Ovary (tissue), 9 donors: ENCODE data around the gene CDC16. TPM values are rescaled to one million over a fixed set of nuclear protein-coding genes. Genes with fewer than 3 reads are reported as not detected.

Experiments
- DNase-seq, 5 donors: peaks; one replicate each; pipeline ENCODE4 v3.0.0-alpha.2; 2019 to 2020
- H3K27ac ChIP-seq, 2 donors: fragments of 200-600 bp; one replicate each; pipeline versions ENCODE4 v1.5.1 to v1.8.0; 2019 to 2022
- H3K27me3 ChIP-seq: fragments of 200-600 bp; one replicate; pipeline ENCODE4 v1.8.0; 2022
- H3K36me3 ChIP-seq: fragments of 200-600 bp; sonication (generic); one replicate; pipeline ENCODE4 v1.5.1; 2019
- H3K4me1 ChIP-seq: one replicate; pipeline ENCODE4 v1.8.1; 2013; ENCODE audit warnings: mild to moderate bottlenecking, moderate library complexity; ENCODE audit not compliant: insufficient read depth
- H3K4me3 ChIP-seq: fragments of 200-600 bp; sonication (generic); one replicate; pipeline ENCODE4 v1.5.1; 2017
- H3K9me3 ChIP-seq, 2 donors: fragments of 200-600 bp in 1 of 2; sonication (generic) in 1 of 2; one replicate each; pipeline versions ENCODE4 v1.5.1 to v1.8.1; 2013 to 2019; ENCODE audit warnings: mild to moderate bottlenecking in 1 of 2, moderate library complexity in 1 of 2
- CTCF ChIP-seq, 3 donors: fragments of 450-650 bp in 2 of 3; fragments of 200-600 bp in 1 of 3; IDR thresholded peaks; one replicate each; pipeline versions ENCODE4 v1.5.1 to v1.8.0; 2016 to 2022; ENCODE audit warnings: antibody characterized with exemption in 3 of 3, mild to moderate bottlenecking in 1 of 3
- EP300 ChIP-seq: sonication (generic); formaldehyde crosslinking; IDR thresholded peaks from one replicate; pipeline ENCODE4 v1.6.1; 2017; ENCODE audit warnings: antibody characterized with exemption
- POLR2A ChIP-seq: fragments of 450-650 bp; IDR thresholded peaks from one replicate; pipeline ENCODE4 v1.6.1; 2017; ENCODE audit warnings: antibody characterized with exemption, mild to moderate bottlenecking, moderate library complexity
- WGBS, 3 donors: extraction: QIAGEN DNeasy Blood & Tissue Kit in 1 of 3; methylation state at CpG; one replicate each; pipeline versions ENCODE4 v1.1.5 to v1.1.7; 2013 to 2017; 5-methylcytosine and 5-hydroxymethylcytosine counted together
- intact Hi-C, 4 donors: fragments of 100-400 bp; cut with DNase I; formaldehyde crosslinking; loops; one replicate each; pipeline versions ENCODE4 v1.11.0 to v1.15.1; 2022 to 2023
- polyA plus RNA-seq, 2 donors: library from polyadenylated mRNA; stranded (reverse); fragments of 200-250 nt in 1 of 2; fragments of 350-450 nt in 1 of 2; fragmentation: Illumina TruSeq in 1 of 2; extraction: RNeasy Lipid Tissue Mini Kit (QIAGEN cat#74804) in 1 of 2; gene quantifications; one replicate each; pipeline ENCODE4 v1.2.3, GENCODE V29; 2013 to 2014
- total RNA-seq, 7 donors: library from RNA; depleted of rRNA in 2 of 7; stranded (reverse); fragments of >200 nt in 2 of 7; fragmentation: NEBNext Ultra II Directional in 3 of 7; extraction: Animal tissue kit (Norgen Biotek cat#: 25700) in 3 of 7; gene quantifications; one replicate each; pipeline versions ENCODE4 v1.1.0 to v1.2.4, GENCODE V29; 2016 to 2023
- donor health status: DM: no; HTN: no; CAD: no; lungs with moderate emphysema.
- donor health status: DM: no; HTN: no; CAD: no.
- donor health status: Bipolar disorder and iron deficiency.
- donor health status: DM: yes; HTN: yes; CAD: no.
- donor health status: DM: no; HTN: no; CAD: no.
- donor health status: DM: yes; HTN: yes; CAD: no.

CDC16 gene
- total and polyA plus RNA-seq, 9 donors = 42.0 to 88.8 (median 55.2) TPM

GRCh38 chr13:114288157-114288591 lies 53.5 kb downstream of the CDC16 start:
- Histone ChIP-seq H3K27me3 (no peaks in the 10 kb centered on the region), H3K9me3 (no peaks in the 10 kb centered on the region), H3K4me3 (no peak overlapping the region), H3K4me1 (no peaks in the 10 kb centered on the region), H3K27ac (no peak overlapping the region), H3K36me3 (no peaks in the 10 kb centered on the region)
- WGBS, 3 donors = 92 to 94% (median 94%) methylated on average over 8 of the region's 8 CpGs
- intact Hi-C loops = no loop called here
- TF ChIP-seq CTCF (IDR thresholded peaks at IDR 0.05) (no peak), POLR2A (no peak), EP300 (no peak)
- no peak for DNase-seq

- TF ChIP-seq EP300 (no peak), POLR2A (no peak), CTCF (IDR thresholded peaks at IDR 0.05) (no peak)
- Histone ChIP-seq H3K4me3 (no peak overlapping the region), H3K36me3 (no peaks in the 10 kb centered on the region), H3K27me3 (no peaks in the 10 kb centered on the region), H3K27ac (no peak overlapping the region), H3K4me1 (no peaks in the 10 kb centered on the region), H3K9me3 (no peaks in the 10 kb centered on the region)
- WGBS, 3 donors = 83 to 85% (median 83%) methylated on average over 10 of the region's 10 CpGs
- DNase-seq = no peak
- intact Hi-C loops = no loop called here
Observed at GRCh38 chr13:114296448-114296847, 61.8 kb downstream of the CDC16 start.

GRCh38 chr13:114296902-114297301 lies 62.2 kb downstream of the CDC16 start:
- H3K36me3 ChIP-seq = no peaks in the 10 kb centered on the region

GRCh38 chr13:114298866-114299265 lies 64.2 kb downstream of the CDC16 start:
- WGBS, 3 donors = 82 to 88% (median 83%) methylated on average over 12 of the region's 12 CpGs
- H3K36me3 ChIP-seq = no peaks in the 10 kb centered on the region

More at GRCh38 chr13:114296902-114297301, 62.2 kb downstream of the CDC16 start:
- DNase-seq = no peak
- no peak for TF ChIP-seq EP300
- TF ChIP-seq POLR2A = no peak
- no peak for TF ChIP-seq CTCF (IDR thresholded peaks at IDR 0.05)
- intact Hi-C loops = no loop called here
- Histone ChIP-seq H3K27me3 (no peaks in the 10 kb centered on the region), H3K4me3 (no peak overlapping the region), H3K4me1 (no peaks in the 10 kb centered on the region), H3K27ac (no peak overlapping the region), H3K9me3 (no peaks in the 10 kb centered on the region)
- WGBS, 3 donors = 88 to 92% (median 90%) methylated on average over 5 of the region's 5 CpGs

More at GRCh38 chr13:114298866-114299265, 64.2 kb downstream of the CDC16 start:
- no peak for DNase-seq
- no peak overlapping the region for H3K27ac ChIP-seq
- TF ChIP-seq CTCF (IDR thresholded peaks at IDR 0.05) (no peak), EP300 (no peak), POLR2A (no peak)
- intact Hi-C loops = no loop called here
- no peaks in the 10 kb centered on the region for H3K27me3 ChIP-seq
- no peaks in the 10 kb centered on the region for H3K4me1 ChIP-seq
- H3K4me3 ChIP-seq = no peak overlapping the region
- H3K9me3 ChIP-seq = no peaks in the 10 kb centered on the region
